ENCODE data around the gene SLIT3.

SLIT3 gene

DNA sequence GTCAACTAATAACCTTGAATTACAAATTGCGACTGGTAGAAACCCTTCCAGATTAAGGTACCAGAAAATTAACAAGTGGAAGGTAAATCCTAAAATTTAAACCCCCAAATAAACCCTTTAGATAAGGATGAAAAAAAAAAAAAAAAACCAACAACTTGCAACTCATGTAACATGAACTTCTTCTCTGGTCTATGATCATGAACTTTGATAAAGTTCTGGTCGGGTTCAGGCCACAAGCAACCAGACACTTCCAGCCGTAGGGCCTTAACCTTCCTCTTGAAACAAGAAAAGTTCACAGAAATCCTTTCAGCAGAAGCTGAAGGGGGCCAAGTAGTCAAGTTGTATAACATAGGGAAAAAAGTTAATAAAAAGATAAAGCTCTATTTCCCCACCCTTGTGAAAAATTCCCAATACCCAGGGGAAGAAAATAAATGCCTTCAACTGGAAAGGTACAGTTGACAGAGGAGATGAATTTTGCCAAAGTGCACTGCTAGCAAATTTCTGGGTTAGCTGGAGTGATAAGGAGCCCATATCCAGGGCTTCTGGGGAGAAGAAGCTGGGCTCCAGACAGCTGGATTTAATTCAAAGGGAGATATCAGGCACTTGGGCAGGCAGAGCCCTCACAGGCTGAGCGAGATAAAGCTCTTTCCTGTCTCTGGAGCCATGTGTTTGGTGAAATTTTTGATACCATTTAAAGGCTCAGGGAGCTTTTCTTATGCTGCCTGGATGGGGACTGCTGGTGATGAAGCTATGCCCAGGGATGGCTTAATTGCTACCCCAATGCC, 487.6 kb downstream of the SLIT3 start:
- no peak for FAIRE-seq

DNA sequence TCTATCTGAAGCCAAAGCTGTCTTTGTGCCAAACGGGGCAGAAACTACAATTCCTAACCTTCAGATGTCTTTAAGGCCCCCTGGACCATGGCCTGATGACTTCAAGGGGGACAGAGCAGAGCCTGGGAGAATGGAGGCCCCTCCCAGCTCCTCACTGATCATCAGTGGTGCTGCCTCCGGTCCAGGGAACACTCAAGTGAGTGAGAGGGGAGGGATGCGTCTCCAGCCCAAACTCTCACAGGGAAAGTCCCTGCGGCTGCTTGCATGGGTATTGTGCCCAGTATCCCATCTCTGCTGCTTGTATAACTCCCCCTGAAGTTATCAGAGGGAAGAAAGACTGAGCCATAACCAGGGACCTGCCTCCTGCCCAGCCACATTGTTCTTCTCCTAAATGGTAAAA, 490.3 kb downstream of the SLIT3 start:
- no peak for FAIRE-seq

DNA sequence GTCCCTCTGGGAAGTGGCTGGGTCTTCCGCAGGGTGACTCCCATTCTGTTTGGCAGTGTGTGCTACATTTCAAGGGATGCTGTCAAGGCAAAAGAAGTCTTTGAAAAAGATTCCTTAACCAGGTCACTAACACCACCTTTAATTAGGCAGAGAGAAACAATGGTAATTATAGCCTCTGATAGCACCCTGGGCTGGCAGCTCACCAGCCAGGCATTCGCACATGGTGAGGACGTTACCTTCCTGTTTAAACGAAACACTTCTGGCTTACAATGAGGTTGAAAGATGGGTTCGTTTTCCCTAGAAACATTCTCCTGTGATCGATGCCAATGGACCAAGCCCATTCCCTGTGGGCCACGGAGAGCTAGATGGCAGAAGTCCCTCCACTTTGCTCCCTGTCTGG, 491.7 kb downstream of the SLIT3 start:
- no peak for FAIRE-seq

DNA sequence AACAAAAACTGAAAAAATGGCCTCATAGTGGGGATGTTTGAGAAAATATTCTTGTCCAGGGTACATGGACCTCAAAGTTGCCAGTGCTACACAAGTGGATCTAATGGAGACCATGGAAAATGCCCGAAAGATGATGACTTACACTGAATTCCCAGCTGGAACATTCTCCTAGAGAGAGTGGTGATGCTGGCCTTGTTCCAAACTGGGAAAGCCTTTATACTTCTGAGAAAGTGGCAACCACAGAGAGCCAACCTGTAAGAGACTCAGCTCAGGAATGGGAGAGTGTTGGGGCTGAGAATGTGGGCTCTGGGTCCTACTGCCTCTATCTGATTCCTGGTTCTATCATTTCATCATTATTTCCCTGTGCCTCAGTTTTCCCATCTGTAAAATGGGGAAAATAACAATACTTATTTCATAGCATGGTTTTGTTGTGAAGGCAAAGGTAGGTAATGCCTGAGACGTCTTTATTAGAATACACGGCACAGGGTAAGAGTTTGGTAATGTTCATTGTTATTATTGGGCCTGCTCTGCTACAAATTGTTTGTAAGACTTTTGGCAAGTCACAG, 492.8 kb downstream of the SLIT3 start:
- FAIRE-seq, result no peak

DNA sequence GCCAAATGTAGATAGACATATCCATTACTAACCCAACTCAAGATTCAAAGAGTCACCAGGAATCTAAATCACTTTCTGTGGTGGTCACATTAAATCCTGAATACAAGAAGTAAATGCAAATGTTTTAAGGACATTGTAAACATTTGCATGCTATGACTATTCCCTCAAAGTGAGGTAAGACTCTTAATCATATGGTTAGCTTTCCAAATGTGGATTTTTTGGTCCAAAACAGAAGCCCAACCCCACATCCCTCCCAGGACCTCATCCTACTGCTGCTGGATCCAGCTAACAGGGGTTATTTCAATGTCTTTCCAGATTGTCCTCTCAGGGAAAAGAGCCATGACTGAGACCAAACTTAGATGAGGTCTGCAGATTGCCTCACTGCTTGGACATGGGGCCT, 493.7 kb downstream of the SLIT3 start:
- no peak for FAIRE-seq

DNA sequence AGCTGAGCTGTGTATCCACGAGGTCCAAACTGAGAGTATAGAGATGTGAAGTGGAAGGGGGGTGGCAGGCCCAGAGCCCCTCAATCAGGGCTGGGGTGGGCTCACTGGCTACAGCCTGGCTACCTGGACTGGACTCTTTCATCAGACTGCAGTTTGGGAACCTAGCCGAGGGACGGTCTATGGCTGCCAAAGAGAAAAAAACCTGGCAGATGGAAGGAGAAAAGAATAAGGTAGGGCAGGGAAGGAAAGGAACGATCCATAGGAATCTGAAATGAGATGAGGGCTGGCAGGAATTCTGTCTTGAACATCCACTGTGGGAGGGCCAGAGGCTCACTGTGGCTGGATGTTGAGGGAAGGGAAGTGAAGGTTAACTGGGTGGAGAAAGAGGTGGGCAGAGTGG, 497.4 kb downstream of the SLIT3 start:
- FAIRE-seq, result no peak

DNA sequence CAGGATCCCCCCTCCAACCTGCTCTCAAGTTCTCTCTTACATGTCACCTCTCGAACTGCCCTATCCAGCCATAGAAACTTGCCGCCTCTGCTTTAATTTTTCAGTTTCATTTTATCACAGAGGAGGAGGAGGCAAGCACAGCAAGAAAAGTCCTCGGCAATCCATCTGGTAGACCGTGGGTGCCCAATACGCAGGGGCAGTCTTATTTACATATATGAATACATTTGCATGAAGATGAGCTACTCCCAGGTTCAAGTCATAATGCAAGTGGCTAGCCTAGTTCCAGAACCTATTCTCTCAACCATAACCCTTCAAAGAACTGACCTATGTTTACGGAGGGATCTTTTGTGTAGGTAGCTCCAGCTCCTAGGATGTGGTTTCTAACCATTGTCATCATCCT, 498.6 kb downstream of the SLIT3 start:
- no peak for FAIRE-seq

DNA sequence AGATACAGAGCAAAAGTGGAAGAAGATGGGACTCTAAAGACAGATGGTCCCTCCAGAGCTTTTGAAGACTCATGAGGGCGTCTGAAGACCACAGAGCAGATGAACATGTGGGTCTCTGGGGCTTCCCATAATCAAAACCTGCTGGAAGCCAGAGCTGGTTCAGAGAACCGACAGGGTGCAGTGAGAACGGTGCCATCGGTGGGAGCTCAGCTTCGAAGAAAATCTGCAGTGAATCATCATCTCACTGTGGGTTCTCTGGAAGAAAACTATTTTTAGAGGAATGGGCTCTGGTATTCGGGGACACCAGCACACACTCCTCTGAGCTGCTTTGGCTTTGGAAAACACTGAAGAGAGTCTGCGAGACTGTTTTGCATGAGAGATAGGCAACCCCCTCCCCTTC, 499.4 kb downstream of the SLIT3 start:
- no peak for FAIRE-seq

DNA sequence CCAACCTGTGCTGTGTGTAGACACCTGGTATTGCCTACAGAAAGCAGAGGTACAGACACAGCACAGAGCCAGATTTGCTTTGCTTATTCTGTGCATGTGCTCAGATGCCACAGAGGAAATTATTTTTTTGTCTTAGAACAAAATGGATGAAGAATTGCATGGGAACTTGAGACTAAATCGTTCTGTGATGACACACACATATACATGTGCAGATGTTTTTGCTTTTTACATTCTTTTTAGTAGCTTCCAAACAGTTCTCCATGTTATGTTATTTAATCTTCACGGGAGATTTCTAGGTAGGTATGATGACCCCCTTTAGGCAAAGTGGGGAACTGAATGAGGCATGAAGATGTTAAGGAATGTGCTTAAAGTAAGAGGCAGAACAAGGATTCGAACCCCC, 500.2 kb downstream of the SLIT3 start:
- no peak for FAIRE-seq

DNA sequence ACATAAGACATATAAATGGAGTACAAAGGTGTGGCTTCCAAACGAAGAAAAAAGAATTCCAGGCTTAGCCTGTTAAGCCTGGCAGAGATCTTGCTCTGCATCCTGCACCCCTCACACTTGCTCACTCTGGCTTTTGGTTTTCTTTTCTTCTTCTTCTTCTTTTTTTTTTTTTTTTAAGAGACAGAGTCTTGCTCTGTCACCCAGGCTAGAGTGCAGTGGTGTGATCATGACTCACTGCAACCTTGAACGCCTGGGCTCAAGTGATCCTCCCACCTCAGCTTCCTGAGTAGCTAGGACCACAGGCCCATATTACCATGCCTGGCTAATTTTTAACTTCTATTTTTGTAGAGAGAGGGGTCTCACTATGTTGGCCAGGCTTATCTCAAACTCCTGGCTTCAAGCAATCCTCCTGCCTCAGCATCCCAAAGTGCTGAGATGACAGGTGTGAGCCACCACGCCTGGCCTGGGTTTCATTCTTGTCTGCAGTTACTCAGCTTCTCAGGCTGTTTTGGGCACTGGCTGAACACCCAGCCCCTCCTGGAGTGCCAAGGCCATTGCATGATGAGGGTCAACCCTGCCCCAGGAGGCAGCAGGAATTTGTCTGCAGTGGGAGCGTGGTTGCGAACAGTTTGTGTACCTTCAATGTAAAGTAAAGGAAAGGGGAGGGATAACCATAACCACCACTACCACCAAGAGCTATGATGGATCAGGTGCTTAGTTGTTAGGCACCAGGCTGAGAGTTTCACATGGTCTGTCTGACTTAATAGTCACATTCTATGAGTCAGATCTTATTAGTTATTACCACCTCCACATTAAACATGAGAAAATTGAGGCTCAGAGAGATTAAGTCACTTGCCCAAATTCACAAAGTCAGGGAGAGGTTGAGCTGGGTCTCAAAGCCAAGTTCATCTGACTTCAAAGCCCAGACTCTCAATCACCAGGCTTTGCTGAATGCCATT, 502.6 kb downstream of the SLIT3 start:
- no peak for FAIRE-seq

DNA sequence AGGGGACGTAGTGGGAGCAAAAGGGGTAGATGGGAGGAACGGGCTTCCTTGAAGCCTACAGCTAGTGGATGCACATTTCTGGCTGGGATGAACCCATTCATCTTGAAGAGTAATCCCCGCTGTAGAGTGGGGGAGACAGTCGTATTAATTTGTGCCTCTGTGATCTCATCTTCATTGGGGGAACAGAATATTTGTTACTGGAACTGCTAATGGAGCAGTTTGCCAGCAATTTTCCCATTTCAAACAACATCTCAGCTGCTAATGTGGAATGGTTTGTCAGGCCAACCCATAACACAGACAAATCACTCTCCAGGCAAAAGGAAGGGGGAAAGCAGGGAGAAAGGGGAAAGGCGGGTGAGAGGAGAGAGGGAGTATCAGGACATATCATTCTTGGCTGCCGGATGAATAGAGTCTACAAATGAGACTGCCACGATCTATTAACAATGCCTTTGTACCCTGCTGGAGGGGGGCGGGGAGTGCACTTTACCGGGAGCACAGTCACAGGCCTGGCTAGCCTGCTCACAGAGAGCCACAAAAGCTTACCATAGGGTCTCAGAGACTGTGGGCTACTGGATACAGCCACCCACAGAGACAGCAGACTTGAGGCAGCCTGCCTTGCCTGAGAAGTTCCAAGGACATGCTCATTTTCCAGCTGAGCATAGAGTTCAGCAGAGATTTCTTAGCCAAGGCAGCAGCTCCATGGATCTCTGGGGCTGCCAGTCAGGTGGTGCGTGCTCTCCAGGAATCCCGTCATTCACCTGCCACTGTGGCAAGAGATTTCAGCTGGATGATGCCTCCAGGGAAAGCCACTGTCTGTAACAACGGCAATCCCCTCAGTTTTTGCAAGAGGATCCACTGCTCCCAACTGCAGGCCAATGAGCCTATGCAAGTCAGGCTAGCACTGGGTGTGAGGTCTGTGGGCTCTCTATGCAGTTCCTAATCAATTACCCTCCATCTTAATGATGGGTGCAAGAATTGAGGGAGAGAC, 504.1 kb downstream of the SLIT3 start:
- FAIRE-seq, result no peak

DNA sequence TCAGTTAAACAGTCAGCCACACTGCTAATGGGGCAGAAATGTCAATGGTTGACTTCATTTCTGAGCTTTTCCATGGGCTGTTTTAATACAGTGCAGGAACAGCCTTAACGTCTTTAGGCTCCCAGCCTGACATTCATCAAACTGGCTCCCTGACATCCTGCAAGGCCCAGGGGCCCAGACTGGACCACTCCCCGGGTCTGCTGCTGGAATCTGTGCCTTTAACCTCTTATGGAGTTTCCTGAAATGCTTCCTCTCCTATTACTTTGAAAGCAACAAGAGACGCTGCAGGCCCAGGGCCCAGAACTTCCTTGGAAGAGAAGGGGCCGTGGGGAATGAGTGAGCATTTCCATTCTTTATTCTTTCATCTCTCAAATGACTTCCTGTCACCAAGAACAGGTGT, 504.9 kb downstream of the SLIT3 start:
- no peak for FAIRE-seq

DNA sequence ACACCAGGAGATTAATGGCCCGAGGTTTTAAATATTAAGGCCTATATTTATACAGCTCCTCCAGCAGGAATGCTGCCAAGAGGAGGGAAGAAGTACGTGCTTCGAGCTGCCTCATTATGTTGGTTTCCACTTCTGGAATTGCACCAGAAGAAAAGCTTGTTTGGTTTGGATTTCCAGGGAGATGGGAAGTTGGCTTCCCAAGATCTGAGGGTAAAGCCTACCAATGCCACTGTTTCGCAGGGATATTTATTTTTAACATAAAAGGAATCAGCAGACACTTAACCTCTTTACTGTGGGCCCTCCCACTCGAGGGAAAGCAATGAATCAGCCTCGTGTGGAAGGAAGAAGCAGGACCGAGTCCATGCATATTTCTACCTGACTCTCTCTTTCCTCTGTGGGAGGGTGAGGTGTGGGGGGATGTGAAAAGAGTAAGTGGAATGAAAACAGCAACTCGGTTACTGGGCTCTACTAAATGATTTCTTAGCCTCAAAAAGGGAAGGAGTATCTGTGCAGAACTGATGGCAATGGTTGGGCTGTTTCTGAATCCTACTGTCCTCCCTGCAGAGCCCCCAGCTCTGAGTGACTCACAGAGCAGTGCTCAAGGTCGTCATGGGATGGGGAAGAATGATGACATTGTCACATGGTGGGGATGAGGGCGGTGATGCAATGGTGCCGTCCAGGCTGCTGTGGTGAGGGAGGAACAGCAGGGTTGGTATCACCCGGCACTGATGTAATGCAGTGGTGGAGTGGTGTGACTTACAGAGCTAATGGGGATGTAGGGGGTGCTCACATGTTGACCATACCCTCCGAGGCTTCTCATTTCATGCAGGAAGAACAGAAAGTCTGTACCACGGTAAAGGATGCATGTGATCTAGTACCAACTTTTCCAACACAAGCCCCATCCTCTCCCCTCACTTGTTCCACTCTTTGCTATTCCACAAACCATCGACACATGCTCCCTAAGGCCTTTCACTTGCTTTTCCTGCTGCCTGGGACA, 506.8 kb downstream of the SLIT3 start:
- FAIRE-seq, result no peak

DNA sequence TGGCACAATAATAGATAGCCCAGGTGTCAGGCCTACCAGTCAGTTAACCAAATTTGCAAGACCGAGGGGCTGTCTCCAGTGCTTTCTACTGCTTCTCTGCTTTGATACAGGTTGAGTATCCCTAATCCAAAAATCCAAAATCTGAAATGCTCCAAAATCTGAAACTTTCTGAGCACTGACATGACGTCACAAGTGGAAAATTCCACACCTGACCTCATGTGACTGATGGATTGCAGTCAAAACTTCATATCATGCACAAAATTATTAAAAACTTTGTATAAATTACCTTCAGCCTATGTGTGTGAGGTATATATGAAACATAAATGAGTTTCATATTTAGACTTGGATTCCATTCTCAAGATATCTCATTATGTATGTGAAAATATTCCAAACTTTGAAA, 508.3 kb downstream of the SLIT3 start:
- no peak for FAIRE-seq

DNA sequence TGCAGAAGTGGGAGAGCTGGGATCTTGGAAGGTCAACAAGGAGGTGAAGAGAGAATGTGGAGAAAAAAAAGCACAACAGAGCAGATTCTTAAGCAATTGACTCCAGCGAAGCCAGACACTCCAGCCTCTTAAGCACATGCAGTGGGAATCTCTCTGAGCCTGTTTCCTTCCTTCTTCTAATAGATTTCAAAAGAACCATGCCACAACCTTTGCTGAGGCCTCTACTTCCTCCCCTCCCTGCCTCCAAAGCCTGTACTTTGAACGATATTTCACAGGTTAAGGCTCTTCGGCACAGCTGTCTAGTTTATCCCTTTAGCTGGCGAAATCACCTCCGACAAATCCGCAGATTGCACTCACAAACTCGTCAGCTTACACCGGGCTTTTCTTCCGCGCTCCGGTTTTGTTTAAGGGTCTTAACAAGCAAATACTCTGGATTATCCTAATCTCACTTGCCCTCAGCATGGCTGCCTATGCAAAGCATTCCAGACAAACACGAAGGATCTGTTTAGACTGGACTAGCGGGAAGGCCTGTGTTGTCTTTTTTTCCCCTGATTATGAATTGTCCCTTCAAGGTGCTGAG, 510.2 kb downstream of the SLIT3 start:
- no peak for FAIRE-seq

DNA sequence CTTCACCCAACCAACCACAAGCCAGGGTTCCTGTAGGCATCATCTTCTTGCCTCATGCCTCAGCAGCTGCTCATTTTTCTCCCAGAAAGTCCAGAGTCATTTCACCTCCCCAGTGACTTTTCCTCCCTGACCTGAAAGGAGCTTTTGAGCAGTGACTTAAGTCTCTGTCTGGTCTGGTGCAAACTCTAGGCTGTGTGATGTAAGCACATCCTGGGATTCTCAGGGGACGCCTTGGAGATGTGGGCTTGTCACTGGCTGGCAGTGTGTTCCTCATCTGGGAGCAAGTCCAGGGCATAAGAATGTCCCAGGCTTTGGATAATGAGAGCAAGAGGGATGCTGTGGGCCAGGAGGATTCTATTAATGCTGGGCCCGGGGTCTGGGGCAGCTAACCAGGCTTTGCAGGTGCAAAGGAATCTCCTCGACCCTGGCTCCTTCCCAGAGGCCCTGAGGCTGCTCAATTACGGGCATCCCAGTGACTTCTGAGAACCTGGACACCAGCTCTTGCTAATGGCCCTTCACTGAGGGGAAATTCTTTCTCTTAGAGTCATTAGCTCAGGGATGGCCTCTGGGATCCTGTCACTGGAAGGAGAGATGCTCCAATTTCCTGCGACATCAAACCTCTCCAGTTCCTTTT, 510.8 kb downstream of the SLIT3 start:
- no peak for FAIRE-seq

DNA sequence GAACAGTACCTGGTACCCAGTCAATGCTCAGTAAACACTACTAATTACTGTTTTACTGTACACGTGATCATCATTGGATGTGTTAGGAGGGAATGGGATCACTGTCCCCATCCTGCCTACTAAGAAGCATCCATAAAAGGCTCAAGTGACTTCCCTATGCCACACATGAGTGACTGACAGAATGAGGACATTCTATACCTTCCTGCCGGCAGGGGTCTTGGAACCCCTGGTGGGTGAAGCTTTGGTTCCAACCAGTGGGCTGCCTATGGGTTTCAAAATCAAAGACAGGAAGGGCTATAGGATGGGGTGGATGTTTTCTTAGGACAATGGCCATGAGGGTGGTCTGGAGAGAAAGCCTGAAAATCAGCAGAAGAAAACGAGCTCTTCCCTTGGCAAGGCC, 512.2 kb downstream of the SLIT3 start:
- no peak for FAIRE-seq

DNA sequence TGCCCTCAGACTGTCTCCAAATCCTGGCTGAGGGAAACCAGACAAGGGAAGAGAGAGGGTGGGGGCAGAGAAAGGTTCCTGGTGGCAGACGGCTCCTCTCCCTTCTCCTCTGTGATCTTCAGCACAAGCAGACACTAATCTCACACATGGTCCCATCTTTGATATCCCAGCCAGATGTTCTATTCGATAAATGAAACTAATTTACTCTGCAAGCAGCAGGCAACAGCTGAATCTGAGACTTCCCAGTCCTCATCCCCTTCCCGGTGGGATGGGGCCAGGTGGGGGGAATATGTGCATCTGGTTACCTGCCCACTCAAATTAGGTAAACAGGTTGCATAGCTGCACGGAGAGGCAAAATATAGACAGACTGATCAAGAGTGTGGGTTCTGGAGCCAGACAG, 512.8 kb downstream of the SLIT3 start:
- no peak for FAIRE-seq

DNA sequence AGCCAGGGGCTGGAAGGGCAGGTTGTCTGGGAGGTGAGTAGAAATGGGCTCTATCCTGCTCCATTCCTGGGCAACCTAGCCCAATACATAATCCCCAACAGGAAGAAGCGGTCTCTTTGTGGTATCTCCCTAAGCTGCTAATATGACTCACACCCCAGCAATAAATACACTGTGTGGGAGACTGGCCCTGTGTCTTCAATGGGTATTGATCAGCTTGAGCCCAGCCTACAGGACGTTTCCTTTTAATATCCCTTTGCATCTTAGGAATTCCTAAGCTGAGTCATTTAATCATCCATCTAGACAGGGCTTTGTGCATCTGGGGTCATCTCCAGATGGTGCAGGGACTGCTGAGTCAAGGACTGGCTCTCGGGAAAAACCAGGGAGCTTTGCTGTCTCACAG, 514.8 kb downstream of the SLIT3 start:
- FAIRE-seq, result no peak

DNA sequence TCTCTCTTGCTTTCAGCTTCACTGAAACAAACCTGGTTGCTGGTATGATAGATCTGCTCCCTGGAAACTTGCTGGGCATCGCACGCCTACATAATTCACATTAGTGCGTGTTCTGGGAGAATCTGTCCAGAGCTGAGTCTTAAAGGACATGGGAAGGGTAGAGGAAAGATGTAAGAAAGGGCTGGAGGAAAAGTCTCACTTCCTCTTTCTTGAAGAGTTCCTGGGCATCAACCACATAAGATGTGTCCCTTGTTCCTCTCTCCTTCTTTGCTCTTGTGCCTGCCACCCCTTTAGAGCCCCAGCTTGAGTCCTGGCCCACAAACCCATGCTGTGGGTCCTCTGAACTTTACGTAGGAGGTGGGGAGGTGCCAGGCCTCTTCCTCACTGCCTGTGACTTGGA, 516.5 kb downstream of the SLIT3 start:
- no peak for FAIRE-seq

All from A204.1 (cell line).